MV-4-11 (cell line): ENCODE data around the gene HDAC5.
"Not testable (repeated sequence)": the region's sequence is repeated elsewhere in the genome, so short reads cannot be mapped to it uniquely, and the experiment has no call there.

Experiments used
- DNase-seq: peaks from one replicate; lab custom pipeline; 2025; lab: John Stamatoyannopoulos, UW

The HDAC5 gene

GRCh38 chr17:44111777-44112176 lies 11.7 kb downstream of the HDAC5 start:
- no peak for DNase-seq

GRCh38 chr17:44110823-44111633 lies 12.4 kb downstream of the HDAC5 start:
- peak; percentile 95 for DNase-seq

GRCh38 chr17:44110011-44110686 lies 13.3 kb downstream of the HDAC5 start:
- no peak for DNase-seq

- no peak for DNase-seq
Measured at GRCh38 chr17:44109312-44109630, 14.2 kb downstream of the HDAC5 start.

GRCh38 chr17:44108440-44109311 lies 14.8 kb downstream of the HDAC5 start:
- DNase-seq = peak; percentile 18

- no peak for DNase-seq
Measured at GRCh38 chr17:44106801-44107200, 16.6 kb downstream of the HDAC5 start.

- no peak for DNase-seq
Measured at GRCh38 chr17:44105941-44106340, 17.5 kb downstream of the HDAC5 start.

GRCh38 chr17:44105483-44105882 lies 18.0 kb downstream of the HDAC5 start:
- DNase-seq = no peak

- DNase-seq = no peak
Measured at GRCh38 chr17:44102849-44103622, 20.4 kb downstream of the HDAC5 start.

GRCh38 chr17:44101858-44102257 lies 21.6 kb downstream of the HDAC5 start:
- DNase-seq = not testable (repeated sequence)

GRCh38 chr17:44097110-44097958 lies 26.1 kb downstream of the HDAC5 start:
- DNase-seq = peak; percentile 66

- DNase-seq = peak; percentile 90
Measured at GRCh38 chr17:44095647-44096496, 27.6 kb downstream of the HDAC5 start.

GRCh38 chr17:44095388-44095646 lies 28.1 kb downstream of the HDAC5 start:
- DNase-seq = no peak

GRCh38 chr17:44094701-44095387 lies 28.6 kb downstream of the HDAC5 start:
- DNase-seq = no peak

GRCh38 chr17:44093231-44093900 lies 30.1 kb downstream of the HDAC5 start:
- no peak for DNase-seq

GRCh38 chr17:44092051-44092450 lies 31.4 kb downstream of the HDAC5 start:
- no peak for DNase-seq

- DNase-seq = no peak
Measured at GRCh38 chr17:44091200-44091997, 32.0 kb downstream of the HDAC5 start.

GRCh38 chr17:44088254-44088653 lies 35.2 kb downstream of the HDAC5 start:
- no peak for DNase-seq
